OCI-LY7 (cell line): ENCODE measurements around the gene UBE4B.

ENCODE experiments used
- EZH2phosphoT487 ChIP-seq: fragments of 200-600 bp; sonication (generic); IDR thresholded peaks from 2 replicates; pipeline ENCODE4 v1.6.1; 2018; ENCODE audit warnings: low read depth, borderline replicate concordance, mild to moderate bottlenecking, mixed run types, antibody characterized with exemption, low read length, moderate library complexity, mixed read lengths
- TF ChIP-seq, protein P1 (sequence below): fragments of 200-600 bp; sonication (generic); conservative IDR thresholded peaks from 2 replicates; pipeline ENCODE4 v1.5.1; 2014; ENCODE audit warnings: mild to moderate bottlenecking, antibody characterized with exemption, low read length, moderate library complexity, mixed read lengths

DNA sequence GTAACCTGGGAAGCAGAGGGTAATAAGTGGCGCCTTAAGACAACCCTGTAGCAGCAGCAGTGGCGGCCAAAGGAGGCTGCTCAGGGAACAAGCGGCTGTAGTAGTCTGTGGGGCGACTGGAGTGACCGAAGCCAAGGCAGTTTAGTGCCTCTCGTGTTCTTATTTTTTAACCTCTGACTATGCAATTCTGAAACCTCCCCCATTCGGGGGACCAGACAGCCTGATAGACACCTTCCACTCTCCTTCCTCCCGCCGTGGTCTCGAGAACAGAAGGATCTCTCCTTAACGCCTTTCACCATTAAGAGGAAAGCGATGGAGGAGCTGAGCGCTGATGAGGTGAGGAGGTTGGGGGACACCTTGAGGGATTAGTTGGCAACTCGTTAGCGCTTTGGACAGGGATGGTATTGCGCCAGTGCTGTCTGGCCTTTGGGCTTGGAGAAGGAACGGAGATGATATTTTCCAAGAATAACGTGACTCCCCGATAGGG is 644 bp downstream of the UBE4B start:
- TF ChIP-seq, protein P1, sequence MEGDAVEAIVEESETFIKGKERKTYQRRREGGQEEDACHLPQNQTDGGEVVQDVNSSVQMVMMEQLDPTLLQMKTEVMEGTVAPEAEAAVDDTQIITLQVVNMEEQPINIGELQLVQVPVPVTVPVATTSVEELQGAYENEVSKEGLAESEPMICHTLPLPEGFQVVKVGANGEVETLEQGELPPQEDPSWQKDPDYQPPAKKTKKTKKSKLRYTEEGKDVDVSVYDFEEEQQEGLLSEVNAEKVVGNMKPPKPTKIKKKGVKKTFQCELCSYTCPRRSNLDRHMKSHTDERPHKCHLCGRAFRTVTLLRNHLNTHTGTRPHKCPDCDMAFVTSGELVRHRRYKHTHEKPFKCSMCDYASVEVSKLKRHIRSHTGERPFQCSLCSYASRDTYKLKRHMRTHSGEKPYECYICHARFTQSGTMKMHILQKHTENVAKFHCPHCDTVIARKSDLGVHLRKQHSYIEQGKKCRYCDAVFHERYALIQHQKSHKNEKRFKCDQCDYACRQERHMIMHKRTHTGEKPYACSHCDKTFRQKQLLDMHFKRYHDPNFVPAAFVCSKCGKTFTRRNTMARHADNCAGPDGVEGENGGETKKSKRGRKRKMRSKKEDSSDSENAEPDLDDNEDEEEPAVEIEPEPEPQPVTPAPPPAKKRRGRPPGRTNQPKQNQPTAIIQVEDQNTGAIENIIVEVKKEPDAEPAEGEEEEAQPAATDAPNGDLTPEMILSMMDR: no peak
- no peak for TF ChIP-seq EZH2phosphoT487
